Anterior cingulate cortex (tissue), 58 donors: ENCODE measurements around the gene DIRAS1.
A peak's percentile ranks its signal among the peaks of the same experiment; 100 is the strongest.
"Not testable (repeated sequence)": the region's sequence is repeated elsewhere in the genome, so short reads cannot be mapped to it uniquely, and the experiment has no call there.

ENCODE experiments used
- DNase-seq, 58 donors: peaks; one replicate each; lab custom pipeline; 2025; lab: John Stamatoyannopoulos, UW

The DIRAS1 gene

GRCh38 chr19:2686360-2686759 lies 34.8 kb downstream of the DIRAS1 start:
- DNase-seq: peak in 23 of 58 donors; percentile 6 to 56 (median 37)

DNA sequence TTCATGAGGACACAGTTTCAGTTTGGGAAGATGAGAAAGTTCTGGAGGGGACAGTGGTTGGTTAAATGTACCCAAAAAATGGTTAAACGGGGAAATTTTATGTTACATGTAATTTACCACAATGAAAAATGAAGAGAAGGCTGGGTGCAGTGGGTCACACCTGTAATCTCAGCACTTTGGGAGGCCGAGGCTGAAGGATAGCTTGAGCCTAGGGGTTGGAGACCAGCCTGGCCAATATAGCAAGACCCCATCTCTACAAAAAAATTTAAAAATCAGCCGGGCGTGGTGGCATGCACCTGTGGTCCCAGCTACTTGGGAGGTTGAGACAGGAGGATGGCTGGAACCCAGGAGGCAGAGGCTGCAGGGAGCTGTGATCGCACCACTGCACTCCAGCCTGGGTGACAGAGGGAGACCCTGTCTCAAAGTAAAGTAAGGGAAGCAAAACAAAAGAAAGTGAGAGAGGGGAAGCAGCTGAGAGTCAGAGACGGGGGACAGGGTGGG lies 35.9 kb downstream of the DIRAS1 start:
- DNase-seq: no peak

- no peak for DNase-seq
Measured at GRCh38 chr19:2683430-2684003, 37.7 kb downstream of the DIRAS1 start.

DNA sequence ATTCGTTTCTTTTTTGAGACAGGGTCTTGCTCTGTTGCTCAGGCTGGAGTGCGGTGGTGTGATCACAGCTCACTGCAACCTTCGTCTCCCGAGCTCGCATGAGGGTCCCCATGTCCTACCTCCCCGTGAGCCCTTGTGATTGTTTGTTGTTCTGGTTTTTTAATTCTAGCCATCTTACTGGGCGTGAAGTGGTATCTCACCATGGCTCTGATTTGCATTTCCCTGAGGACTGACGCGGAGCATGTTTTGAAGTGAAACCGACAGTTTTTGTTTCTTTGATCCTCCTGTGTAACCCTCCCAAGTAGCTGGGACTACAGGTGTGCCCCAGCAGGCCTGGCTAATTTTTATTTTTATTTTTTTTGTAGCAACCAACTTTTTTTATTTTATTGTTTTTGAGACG lies 40.4 kb downstream of the DIRAS1 start:
- DNase-seq: no peak

DNA sequence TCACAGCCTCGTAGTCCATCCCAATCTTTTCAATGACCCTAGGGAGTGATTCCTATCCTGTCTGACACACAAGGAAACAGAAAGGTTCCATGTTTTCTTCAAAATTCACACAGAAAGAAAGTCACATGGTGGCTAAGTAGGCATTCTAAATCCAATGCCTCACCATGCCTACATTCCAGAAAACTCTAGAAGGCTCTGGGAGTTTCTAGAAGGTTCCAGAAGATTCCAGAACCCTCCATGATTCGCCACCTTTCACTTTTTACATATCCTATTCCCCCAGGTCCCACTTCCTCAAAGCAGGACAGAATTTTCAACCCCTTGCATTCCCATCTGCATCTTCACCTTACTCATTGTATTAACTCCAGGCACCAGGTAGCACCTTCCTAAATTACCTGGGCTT lies 41.7 kb downstream of the DIRAS1 start:
- no peak for DNase-seq

- DNase-seq: not testable (repeated sequence)
Measured at GRCh38 chr19:2678948-2679347, 42.2 kb downstream of the DIRAS1 start.

GRCh38 chr19:2678044-2678671 lies 43.0 kb downstream of the DIRAS1 start:
- DNase-seq: no peak

- DNase-seq: no peak
Measured at GRCh38 chr19:2676823-2677222, 44.3 kb downstream of the DIRAS1 start.

DNA sequence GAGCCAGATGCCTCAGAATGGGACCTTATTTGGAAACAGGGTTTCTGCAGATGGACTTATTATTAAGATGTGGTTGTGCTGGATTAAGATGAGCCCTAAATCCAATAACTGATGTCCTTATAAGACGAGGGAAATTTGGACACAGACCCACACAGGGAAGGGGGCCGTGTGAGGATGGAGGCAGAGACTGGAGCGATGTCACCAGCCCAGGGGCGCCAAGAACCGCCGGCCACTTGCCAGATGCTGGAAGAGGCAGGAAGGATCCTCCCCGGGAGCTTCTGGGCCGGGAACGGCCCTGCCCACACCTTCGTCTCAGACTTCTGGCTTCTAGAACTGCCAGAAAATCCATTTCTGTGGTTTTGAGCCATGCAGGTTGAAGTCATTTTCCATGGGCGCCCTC lies 45.3 kb downstream of the DIRAS1 start:
- peak in 6 of 58 donors; percentile 7 to 34 (median 16) for DNase-seq

GRCh38 chr19:2670217-2670616 lies 51.0 kb downstream of the DIRAS1 start:
- DNase-seq: no peak

DNA sequence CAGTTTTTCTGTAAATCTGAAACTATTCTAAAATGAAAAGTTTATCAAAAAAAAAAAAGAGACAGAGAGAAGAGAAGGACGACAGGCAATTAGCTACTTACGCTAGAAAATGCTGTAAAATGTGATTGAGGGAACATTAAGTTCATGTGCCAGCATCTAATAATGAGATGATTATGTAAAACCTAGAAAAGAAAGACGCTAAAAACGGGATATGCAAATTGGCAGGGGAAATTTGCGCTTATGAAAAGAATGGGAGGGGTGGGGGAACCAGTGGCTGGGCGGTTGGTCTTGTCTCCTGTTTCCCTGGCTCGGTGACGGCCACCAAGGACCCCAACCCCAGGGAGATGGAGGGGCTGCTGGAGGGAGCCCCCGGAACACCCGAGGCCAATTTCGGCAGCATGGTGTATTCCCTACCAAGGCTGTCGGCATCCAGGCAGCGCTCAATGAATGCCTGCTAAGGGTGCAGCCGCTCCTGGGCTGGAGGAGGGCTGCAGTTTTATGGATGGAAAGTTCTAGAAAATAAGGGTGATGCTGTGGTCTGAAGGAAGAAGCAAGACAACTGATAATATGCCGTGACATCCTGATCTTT lies 52.9 kb downstream of the DIRAS1 start:
- DNase-seq: peak in 9 of 58 donors; percentile 9 to 31 (median 20)

DNA sequence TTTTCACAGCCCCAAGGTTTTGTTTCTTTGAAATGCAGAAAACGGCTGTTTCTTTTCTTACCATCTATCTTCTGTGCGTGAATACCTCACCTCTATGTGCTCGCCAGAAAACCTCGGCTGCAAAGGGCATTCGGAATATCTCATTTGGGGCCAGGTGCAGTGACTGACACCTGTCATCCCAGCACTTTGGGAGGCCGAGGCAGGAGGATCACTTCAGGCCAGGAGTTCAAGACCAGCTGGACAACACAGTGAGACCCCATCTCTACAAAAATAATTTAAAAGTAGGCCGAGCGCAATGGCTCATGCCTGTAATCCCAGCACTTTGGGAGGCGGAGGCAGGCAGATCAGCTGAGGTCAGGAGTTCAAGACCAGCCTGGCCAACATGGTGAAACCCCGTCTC lies 53.8 kb downstream of the DIRAS1 start:
- DNase-seq: not testable (repeated sequence)

DNA sequence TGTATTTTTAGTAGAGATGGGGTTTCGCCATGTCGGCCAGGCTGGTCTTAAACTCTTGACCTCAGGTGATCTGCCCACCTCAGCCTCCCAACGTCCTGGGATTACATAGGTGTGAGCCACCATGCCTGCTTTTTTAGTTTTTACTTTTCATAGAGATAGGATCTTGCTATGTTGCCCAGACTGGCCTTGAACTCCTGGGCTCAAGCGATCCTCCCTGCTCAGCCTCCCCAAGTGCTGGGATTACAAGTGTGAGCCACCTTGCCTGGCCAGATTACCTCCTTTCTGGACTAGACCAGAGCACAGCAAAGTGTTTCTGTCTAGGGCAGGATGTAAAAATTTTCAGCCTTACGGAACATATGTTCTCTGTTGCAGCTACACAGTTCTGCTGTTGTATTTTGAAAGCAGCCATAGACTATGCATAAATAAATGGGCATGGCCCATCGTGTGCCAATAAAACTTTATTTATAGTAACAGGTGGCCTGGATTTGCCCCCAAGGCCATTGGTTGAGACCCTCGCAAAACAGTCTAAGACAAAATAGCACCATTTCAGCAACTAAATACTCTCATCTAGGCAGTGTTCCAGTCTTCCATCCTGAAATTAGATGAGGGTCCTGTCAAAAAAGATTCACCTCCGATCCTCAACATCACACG lies 54.7 kb downstream of the DIRAS1 start:
- DNase-seq: no peak

DNA sequence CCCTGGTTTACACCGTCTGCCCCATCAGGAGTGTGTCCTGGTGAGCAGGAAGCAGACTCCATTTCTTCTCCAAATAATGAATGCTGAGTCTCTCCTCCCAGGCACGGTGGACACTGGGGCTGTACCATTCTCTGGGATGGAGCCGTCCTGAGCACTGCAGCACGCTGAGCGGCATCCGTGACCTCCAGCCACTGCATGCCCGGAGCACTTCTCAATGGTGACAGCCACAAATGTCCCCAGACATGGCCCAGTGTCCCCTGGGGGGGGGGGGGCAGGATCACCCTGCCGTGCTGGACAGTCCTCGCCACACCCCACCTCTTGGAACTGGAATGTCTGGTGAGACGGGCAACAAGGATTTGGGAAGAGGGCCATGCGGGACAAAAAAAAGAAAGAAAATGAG lies 56.1 kb downstream of the DIRAS1 start:
- DNase-seq: peak in 12 of 58 donors; percentile 15 to 64 (median 30)
